ENCODE results near the gene SEC62. TPM values are rescaled to one million over a fixed set of nuclear protein-coding genes. Genes with fewer than 3 reads are reported as not detected.

The SEC62 gene
- total and polyA plus RNA-seq, 2 of the 4 experiments (the other 2 are of a cell fraction), result 33.2 to 36.6 TPM

DNA sequence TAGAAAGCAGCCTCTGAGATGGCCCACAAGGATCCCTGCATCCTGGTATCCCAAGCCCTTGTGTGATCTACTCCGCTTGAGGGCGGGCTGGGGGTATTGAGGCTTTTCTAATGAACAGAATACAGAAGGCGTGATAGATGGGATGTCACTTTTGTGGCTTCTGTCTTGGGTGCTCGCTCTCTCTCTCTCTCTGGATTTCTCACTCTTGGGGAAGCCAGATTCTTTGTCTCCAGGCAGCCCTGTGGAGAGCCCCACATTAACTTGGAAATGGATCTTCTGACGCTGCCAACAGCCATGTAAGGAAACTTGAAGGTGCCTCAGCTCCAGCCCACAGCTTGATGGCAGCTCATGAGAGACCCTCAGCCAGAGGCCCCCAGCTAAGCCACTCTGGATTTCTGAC, 26.9 kb upstream of the SEC62 start:
- H4K8ac ChIP-seq (ENCODE audit: low read depth in 2 of 2, low read length in 2 of 2), result no peak overlapping the region
- no peak overlapping the region for H2BK5ac ChIP-seq (ENCODE audit: low read depth, low read length, poor library complexity, severe bottlenecking)
- intact Hi-C loops (cut with micrococcal nuclease), result no loop called here
- BruUV-seq (replicated peaks), result no TSS peak
- TF ChIP-seq RCOR1 (IDR thresholded peaks at IDR 0.05; ENCODE audit: insufficient replicate concordance, low read length) (no peak), RFX5 (IDR thresholded peaks at IDR 0.05; ENCODE audit: low read depth, low read length) (no peak), RAD21 (IDR thresholded peaks at IDR 0.05; ENCODE audit: low read length) (no peak), CEBPB (IDR thresholded peaks at IDR 0.05; ENCODE audit: low read depth, low read length) (no peak), MXI1 (IDR thresholded peaks at IDR 0.05; ENCODE audit: borderline replicate concordance, low read depth, low read length) (no peak), MAZ (IDR thresholded peaks at IDR 0.05; ENCODE audit: borderline replicate concordance, low read depth, low read length) (no peak), MAFK (IDR thresholded peaks at IDR 0.05; ENCODE audit: low read depth, low read length) (no peak)
- H3K9ac ChIP-seq (ENCODE audit: low read depth, low read length), result no peak overlapping the region
- H2BK120ac ChIP-seq (ENCODE audit: low read depth, low read length), result no peak overlapping the region
- H2AK9ac ChIP-seq (replicated peaks; ENCODE audit: low read depth, low read length, poor library complexity), result no peak overlapping the region
- DNase-seq, result no peak
- no peak overlapping the region for H3K14ac ChIP-seq (replicated peaks; ENCODE audit: low read depth, low read length)
- H3K36me3 ChIP-seq (ENCODE audit: control insufficient read depth, insufficient read depth, low read length), result no peaks in the 10 kb centered on the region
- CTCF ChIA-PET, result no interaction called here
- WGBS, 2 experiments (ENCODE audit: extremely low coverage in 2 of 2, insufficient read length in 1 of 2), result no CpG with 5 or more reads among the region's 5 CpGs
- no peaks in the 10 kb centered on the region for H3K79me1 ChIP-seq (ENCODE audit: low read depth in 1 of 2, low read length in 2 of 2)
- H3K18ac ChIP-seq (ENCODE audit: low read depth, low read length), result no peak overlapping the region
- no peak overlapping the region for H3K27ac ChIP-seq (ENCODE audit: insufficient read depth, low read length)
- H2AK5ac ChIP-seq (ENCODE audit: low read depth, low read length), result no peak overlapping the region
- dilution Hi-C loops (cut with HindIII; ENCODE audit: low sequenced_read_pairs, unreplicated experiment), result no loop called here
- H3K4me3 ChIP-seq (ENCODE audit: insufficient read depth, low read depth, low read length), result no peak overlapping the region
- no peak overlapping the region for H3K56ac ChIP-seq (ENCODE audit: extremely low read depth, insufficient read depth, low read length)
- POLR2A ChIA-PET (ENCODE audit: unreplicated experiment), result no interaction called here
- no peak for ATAC-seq (ENCODE audit: low read depth)
- H4K5ac ChIP-seq (ENCODE audit: low read depth, low read length), result no peak overlapping the region
- no peak overlapping the region for H3K4me2 ChIP-seq (ENCODE audit: low read depth, low read length)
- no peaks in the 10 kb centered on the region for H4K20me1 ChIP-seq (ENCODE audit: insufficient read depth, low read length)
- H2BK20ac ChIP-seq (ENCODE audit: low read depth, low read length), result no peak overlapping the region
- no peaks in the 10 kb centered on the region for H3K4me1 ChIP-seq (ENCODE audit: control insufficient read depth, insufficient read depth, low read length)
- no peaks in the 10 kb centered on the region for H3K9me3 ChIP-seq (ENCODE audit: control insufficient read depth, insufficient read depth, low read length)
- peaks cover 18% of the 10 kb centered on the region for H3K27me3 ChIP-seq (ENCODE audit: control insufficient read depth, insufficient read depth, low read length)
- no peak overlapping the region for H3K23ac ChIP-seq (ENCODE audit: low read depth, low read length)
- H3K9me1 ChIP-seq (ENCODE audit: insufficient read depth, low read length), result no peaks in the 10 kb centered on the region
- in situ Hi-C loops (cut with MboI; ENCODE audit: low sequenced_read_pairs), result no loop called here
- no peak overlapping the region for H4K91ac ChIP-seq (ENCODE audit: insufficient read depth, low read depth, low read length)
- H2BK15ac ChIP-seq (ENCODE audit: low read depth, low read length), result no peak overlapping the region
- H2AFZ ChIP-seq (replicated peaks; ENCODE audit: low read length, poor library complexity), result no peak overlapping the region
- no peak overlapping the region for H3K4ac ChIP-seq (ENCODE audit: low read depth, low read length)
